Lower lobe of right lung (tissue), 2 donors: Measurements from ENCODE around the gene FSIP1. TPM values are rescaled to one million over a fixed set of nuclear protein-coding genes. Genes with fewer than 3 reads are reported as not detected.

Source experiments
- ATAC-seq, 2 donors: fragments of 200-7000 bp; cut with Tn5 transposase; one replicate each; pipeline ENCODE4 v1.9.1; 2020 to 2022; ENCODE audit warnings: mild to moderate bottlenecking in 2 of 2, moderate library complexity in 2 of 2
- DNase-seq: peaks from one replicate; pipeline ENCODE4 v3.0.0-alpha.2; 2020
- H3K27ac ChIP-seq: fragments of 200-600 bp; one replicate; pipeline ENCODE4 v1.8.0; 2022
- H3K27me3 ChIP-seq: fragments of 200-600 bp; one replicate; pipeline ENCODE4 v1.8.0; 2022; ENCODE audit warnings: low read depth
- H3K36me3 ChIP-seq: fragments of 200-600 bp; one replicate; pipeline ENCODE4 v1.8.0; 2022; ENCODE audit warnings: mild to moderate bottlenecking
- H3K4me1 ChIP-seq: fragments of 200-600 bp; one replicate; pipeline ENCODE4 v1.8.0; 2022
- H3K4me3 ChIP-seq: fragments of 200-600 bp; one replicate; pipeline ENCODE4 v1.8.0; 2022; ENCODE audit warnings: mild to moderate bottlenecking
- H3K9me3 ChIP-seq: fragments of 200-600 bp; one replicate; pipeline ENCODE4 v1.8.0; 2022
- intact Hi-C: fragments of 100-400 bp; cut with DNase I; formaldehyde crosslinking; loops from one replicate; pipeline ENCODE4 v1.11.0; 2022
- total RNA-seq: library from RNA; stranded (reverse); fragmentation: NEBNext Ultra II Directional; extraction: Animal tissue kit (Norgen Biotek cat#: 25700); gene quantifications from one replicate; pipeline ENCODE4 v1.2.1, GENCODE V29; 2021
- TF ChIP-seq, protein P1 (sequence below): fragments of 200-600 bp; IDR thresholded peaks from one replicate; pipeline ENCODE4 v1.8.0; 2022; ENCODE audit warnings: antibody characterized with exemption, mild to moderate bottlenecking
- donor health status: DM: no; HTN: yes; CAD: no; lungs with severe emphysema.

Gene FSIP1
- total RNA-seq, 1 donor from 2014 or later, result 2.0 TPM

GRCh38 chr15:39798382-39798781 lies 15.7 kb upstream of the FSIP1 start:
- TF ChIP-seq, protein P1, sequence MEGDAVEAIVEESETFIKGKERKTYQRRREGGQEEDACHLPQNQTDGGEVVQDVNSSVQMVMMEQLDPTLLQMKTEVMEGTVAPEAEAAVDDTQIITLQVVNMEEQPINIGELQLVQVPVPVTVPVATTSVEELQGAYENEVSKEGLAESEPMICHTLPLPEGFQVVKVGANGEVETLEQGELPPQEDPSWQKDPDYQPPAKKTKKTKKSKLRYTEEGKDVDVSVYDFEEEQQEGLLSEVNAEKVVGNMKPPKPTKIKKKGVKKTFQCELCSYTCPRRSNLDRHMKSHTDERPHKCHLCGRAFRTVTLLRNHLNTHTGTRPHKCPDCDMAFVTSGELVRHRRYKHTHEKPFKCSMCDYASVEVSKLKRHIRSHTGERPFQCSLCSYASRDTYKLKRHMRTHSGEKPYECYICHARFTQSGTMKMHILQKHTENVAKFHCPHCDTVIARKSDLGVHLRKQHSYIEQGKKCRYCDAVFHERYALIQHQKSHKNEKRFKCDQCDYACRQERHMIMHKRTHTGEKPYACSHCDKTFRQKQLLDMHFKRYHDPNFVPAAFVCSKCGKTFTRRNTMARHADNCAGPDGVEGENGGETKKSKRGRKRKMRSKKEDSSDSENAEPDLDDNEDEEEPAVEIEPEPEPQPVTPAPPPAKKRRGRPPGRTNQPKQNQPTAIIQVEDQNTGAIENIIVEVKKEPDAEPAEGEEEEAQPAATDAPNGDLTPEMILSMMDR, result no peak
- H3K4me1 ChIP-seq, result no peaks in the 10 kb centered on the region
- H3K27me3 ChIP-seq, result no peaks in the 10 kb centered on the region
- H3K9me3 ChIP-seq, result no peaks in the 10 kb centered on the region
- DNase-seq, result no peak
- H3K36me3 ChIP-seq, result no peaks in the 10 kb centered on the region
- H3K4me3 ChIP-seq, result no peak overlapping the region
- ATAC-seq, result no peak
- no peak overlapping the region for H3K27ac ChIP-seq
- intact Hi-C loops, result no loop called here

- Histone ChIP-seq H3K27me3 (no peaks in the 10 kb centered on the region), H3K4me3 (no peak overlapping the region), H3K9me3 (no peaks in the 10 kb centered on the region), H3K27ac (no peak overlapping the region), H3K4me1 (no peaks in the 10 kb centered on the region), H3K36me3 (no peaks in the 10 kb centered on the region)
- no peak for ATAC-seq
- no peak for DNase-seq
- intact Hi-C loops, result no loop called here
- TF ChIP-seq, protein P1, result no peak
Measured at GRCh38 chr15:39797407-39797806, 14.8 kb upstream of the FSIP1 start.

GRCh38 chr15:39796601-39797000 lies 14.0 kb upstream of the FSIP1 start:
- TF ChIP-seq, protein P1, result no peak
- no peaks in the 10 kb centered on the region for H3K4me1 ChIP-seq
- ATAC-seq, result no peak
- no peak overlapping the region for H3K27ac ChIP-seq
- no peaks in the 10 kb centered on the region for H3K36me3 ChIP-seq
- DNase-seq, result no peak
- no peak overlapping the region for H3K4me3 ChIP-seq
- intact Hi-C loops, result no loop called here
- H3K9me3 ChIP-seq, result no peaks in the 10 kb centered on the region
- no peaks in the 10 kb centered on the region for H3K27me3 ChIP-seq

GRCh38 chr15:39795486-39795885 lies 12.8 kb upstream of the FSIP1 start:
- no peaks in the 10 kb centered on the region for H3K27me3 ChIP-seq
- no peaks in the 10 kb centered on the region for H3K36me3 ChIP-seq
- no peaks in the 10 kb centered on the region for H3K9me3 ChIP-seq
- TF ChIP-seq, protein P1, result no peak
- no peak overlapping the region for H3K27ac ChIP-seq
- H3K4me3 ChIP-seq, result no peak overlapping the region
- no peaks in the 10 kb centered on the region for H3K4me1 ChIP-seq
- DNase-seq (no peak), ATAC-seq (no peak)
- intact Hi-C loops, result no loop called here

DNA sequence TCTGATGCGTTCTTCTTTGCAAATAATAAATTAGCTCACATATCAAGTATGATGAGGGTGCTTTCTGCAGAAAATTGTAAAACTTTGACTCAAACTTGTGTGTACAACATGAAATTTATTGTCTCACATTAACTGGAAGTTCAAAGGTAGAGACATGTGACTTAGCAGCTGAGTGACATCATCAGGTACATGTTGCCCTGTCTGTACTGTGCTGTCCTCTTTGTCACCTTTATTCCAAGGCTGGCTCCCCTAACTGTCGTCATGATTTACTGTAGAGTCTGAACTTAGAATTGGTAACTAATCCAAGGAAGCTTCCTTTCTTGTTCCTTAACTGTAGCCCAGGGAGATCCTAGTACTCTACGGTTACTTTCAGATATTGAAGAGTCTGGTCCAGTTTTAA lies 12.3 kb upstream of the FSIP1 start:
- intact Hi-C loops, result no loop called here
- H3K27me3 ChIP-seq, result no peaks in the 10 kb centered on the region
- TF ChIP-seq, protein P1, result no peak
- no peak overlapping the region for H3K27ac ChIP-seq
- H3K36me3 ChIP-seq, result no peaks in the 10 kb centered on the region
- no peak for ATAC-seq
- no peaks in the 10 kb centered on the region for H3K9me3 ChIP-seq
- no peak overlapping the region for H3K4me3 ChIP-seq
- DNase-seq, result no peak
- no peaks in the 10 kb centered on the region for H3K4me1 ChIP-seq

GRCh38 chr15:39793923-39794322 lies 11.3 kb upstream of the FSIP1 start:
- Histone ChIP-seq H3K36me3 (no peaks in the 10 kb centered on the region), H3K4me3 (no peak overlapping the region), H3K4me1 (no peaks in the 10 kb centered on the region), H3K27me3 (no peaks in the 10 kb centered on the region), H3K27ac (no peak overlapping the region), H3K9me3 (no peaks in the 10 kb centered on the region)
- DNase-seq, result no peak
- TF ChIP-seq, protein P1, result no peak
- ATAC-seq, result no peak
- intact Hi-C loops, result no loop called here
